Kidney capillary endothelial cell (primary cell): ENCODE data around the gene NUP93.

Experiments
- DNase-seq: peaks from one replicate; pipeline ENCODE4 v3.0.0-alpha.2; 2018; ENCODE audit warnings: low spot score

NUP93 gene

DNA sequence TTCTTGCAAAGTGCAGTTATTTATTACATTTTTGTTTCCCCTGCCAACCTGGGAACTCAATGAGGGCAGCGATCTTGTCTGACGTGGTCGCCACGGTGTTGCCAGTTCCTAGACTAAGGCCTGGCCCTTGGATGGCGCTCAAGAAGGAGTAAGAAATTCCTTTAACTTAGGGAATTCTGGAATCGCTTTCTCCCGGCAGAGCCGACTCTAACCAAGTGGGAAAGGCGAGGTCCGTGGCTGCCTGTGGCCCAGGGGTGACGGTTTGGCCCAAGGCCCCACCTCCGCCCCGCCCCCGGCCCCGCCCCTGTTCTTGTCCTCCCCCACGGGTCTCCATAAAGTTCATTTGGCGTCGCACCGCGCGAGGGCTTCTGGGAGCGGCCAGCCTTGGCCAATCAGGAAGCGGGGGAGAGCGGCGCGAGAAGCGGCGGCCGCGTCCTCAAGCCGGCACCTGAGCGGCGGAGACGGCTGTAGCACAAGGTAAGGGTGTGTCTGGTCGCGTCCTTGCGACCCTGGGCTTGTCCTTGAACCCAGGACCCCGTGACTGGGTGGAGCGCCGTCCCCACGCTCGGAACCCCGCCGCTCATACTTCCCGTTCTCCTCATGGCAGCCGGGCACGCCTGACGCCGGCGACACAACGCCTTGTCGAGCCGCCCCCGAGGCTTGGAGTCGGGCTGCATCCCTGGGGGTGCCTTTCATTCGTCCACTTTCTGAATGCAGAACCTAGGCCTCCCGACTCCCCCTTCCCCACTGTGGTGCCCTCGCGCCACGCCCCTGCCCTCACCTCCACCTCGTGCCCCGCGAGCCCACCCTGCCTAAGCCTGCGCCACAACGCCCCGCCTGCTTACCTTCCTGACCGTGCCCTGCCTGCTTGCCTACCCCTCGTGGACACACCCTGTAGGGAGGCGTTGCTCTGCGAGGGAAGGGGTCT, at the start of gene NUP93:
NUP93 (plus strand) TSS at position 395 of the 928 bp plus-strand sequence. CDS start 18,119 bp downstream, outside the sequence.
- DNase-seq, result peak; percentile 84

DNA sequence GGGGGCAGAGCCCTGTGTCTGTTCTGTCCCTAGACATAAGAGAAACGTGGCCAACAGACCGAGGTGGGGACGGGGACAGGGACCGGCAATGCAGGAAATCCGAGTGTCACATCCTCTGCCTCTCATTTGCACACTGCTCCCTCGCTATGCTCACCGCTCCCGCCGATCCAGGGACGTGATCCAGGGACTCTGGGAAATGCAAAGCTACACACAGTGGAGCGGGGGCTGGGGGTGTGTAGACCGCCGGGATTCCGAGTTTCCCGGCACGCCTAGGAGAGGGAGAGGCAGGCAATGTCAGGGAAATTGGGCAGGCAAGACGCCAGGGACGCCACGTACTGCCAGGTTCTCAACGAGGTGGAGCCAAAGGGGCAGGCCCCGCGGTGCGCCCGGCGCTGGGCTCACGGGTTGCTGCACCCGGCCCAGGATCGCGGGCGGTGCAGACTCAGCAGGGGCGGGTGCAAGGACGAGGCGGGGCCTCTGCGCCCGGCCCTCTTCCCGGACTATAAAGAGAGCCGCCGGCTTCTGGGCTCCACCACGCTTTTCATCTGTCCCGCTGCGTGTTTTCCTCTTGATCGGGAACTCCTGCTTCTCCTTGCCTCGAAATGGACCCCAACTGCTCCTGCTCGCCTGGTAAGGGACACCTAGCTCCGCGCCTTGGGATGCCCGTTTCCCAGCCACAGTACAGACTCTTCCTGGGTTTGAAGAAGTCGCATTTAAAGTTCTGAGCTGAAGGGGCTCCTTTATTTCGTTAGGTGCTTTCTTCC, 47.8 kb upstream of the NUP93 start, which contains the start of gene MT1X:
MT1X (plus strand) TSS at position 532 of the 764 bp plus-strand sequence; CDS start at position 603, 71 bp downstream.
- peak; percentile 88 for DNase-seq

DNA sequence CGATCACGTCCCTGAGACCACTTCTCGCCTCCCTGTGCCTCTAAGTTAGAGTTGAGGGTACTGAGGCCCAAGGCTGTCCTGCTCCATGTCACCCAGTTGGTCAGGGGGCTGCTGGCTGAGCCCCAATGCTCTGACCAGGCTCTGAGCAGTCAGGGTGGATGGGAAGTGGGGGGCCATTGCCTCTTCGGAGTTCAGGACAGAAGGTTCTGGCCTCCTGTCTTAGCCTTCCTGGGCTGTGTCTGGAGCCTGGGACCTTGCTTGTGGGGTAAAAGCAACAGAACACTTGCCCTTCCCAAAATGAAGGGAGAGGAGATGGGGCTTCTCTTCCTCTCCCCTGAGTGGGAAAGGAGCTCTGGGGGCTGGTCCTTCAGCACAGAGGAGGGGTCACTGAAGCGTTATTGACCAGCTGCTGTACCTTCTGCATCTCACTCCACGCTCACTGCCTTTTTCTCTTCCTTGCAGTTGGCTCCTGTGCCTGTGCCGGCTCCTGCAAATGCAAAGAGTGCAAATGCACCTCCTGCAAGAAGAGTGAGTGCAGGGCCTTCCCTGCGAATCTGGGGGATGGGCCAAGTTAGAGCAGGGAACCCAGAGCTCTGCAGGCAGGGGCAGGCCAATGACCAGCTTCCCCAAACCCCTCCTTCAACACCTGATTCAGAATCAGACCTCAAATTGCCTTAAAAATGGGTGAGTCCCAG, 47.1 kb upstream of the NUP93 start:
- DNase-seq, result no peak

DNA sequence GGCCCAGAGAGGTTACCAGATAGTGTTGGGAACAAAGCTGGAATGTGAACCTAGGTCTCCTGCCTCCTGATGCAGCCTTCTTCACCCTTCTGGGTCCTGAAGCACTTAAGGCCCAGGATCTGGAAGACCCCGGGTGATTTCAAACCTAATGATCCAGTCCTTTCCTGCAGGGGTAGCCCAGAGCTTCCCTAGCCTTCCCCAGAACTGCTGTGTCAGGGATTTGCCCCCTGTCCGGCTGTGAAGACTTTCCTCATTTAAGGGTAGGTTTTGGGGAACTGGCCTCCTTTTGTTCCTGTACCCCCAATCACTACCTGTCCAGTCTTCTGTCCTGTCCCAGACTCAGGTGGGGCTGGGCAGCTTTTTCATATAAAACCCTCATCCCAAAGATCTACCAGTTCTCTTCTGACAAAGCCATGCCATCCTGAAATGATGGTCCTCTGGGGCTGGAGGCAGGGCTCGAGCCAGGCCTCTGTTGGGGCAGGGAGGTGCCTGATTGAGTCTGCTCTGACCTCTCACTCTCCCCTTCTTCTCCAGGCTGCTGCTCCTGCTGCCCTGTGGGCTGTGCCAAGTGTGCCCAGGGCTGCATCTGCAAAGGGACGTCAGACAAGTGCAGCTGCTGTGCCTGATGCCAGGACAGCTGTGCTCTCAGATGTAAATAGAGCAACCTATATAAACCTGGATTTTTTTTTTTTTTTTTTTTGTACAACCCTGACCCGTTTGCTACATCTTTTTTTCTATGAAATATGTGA, 46.3 kb upstream of the NUP93 start:
- DNase-seq, result no peak

DNA sequence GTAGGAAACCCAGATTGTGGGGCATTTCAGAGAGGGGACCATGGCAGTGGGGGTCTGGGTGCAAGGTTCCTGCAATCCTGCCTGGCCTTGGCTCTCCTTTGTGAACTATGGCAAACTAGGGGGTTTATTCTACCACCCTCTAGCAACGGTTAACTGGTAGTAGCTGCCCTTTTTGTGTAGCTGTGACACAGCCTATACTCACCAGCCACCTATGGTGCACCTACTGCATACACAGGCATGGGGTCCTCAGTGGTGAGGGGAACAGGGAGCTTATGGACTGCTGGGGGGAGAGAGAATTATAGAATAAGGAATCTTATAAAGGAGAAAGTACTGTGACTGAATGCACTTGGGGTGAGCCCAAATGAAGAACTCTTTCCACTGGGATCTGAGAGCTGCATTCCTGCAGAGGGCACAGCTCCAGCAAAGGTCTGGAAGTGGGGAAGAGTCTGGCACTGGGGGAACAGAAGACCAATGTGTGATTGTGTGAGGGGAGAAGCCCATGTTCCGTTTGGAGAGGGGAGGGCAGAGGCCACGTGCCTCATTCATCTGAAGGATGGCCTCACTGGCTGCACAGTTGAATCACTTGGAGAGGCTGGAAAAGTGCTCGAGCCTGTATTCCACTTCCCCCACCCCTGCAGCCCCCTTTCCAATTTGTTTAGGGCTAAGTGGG, 45.5 kb upstream of the NUP93 start:
- no peak for DNase-seq

DNA sequence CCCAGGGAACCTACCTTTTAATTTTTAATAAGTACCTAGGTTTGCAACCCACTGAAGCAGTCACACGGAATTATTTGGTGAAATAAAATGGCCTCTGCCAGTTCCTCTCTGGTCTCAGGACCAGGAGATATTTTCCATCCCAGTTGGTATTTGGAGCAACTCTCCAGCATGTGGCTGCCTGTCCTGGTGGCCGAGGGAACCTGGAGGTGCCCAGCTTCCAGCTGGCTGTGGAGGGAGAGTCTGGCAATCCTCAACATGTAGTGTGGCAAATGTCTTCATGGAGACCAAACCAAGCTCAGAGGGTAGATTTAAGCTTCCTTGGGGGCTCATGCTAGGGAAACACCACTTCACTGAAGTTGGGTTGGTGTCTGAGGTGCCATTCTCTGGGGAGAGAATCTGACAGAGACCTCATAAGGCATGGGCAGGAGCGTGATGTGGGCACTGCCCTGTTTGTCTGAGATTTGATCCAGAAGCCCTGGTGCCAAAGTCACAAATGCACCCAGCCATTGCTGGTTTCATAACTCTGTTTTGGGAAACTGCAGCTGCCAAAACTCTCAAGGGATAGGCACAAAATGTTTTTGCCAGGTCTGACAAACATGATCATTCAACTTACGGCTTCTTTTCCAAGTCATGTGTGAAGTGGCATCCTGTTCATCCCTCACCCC, 44.9 kb upstream of the NUP93 start:
- no peak for DNase-seq

DNA sequence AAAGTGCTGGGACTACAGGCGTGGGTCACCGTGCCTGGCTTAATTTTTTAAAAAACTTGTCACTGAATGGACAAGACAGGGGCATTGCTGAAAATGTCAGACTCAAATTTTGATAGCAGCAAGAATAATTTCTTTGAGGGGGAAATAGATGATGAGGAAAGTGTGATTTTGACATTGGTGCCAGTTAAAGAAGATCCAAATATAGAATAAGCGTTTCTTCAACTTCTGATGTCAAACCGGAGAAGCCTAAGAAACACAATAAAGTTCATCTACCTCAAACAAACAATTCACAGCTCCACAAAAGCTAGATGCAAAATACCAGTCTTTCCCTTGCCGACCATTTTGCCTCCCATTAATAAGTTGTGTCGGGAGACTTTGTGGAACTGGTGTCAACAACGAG, 43.2 kb upstream of the NUP93 start:
- DNase-seq, result no peak

DNA sequence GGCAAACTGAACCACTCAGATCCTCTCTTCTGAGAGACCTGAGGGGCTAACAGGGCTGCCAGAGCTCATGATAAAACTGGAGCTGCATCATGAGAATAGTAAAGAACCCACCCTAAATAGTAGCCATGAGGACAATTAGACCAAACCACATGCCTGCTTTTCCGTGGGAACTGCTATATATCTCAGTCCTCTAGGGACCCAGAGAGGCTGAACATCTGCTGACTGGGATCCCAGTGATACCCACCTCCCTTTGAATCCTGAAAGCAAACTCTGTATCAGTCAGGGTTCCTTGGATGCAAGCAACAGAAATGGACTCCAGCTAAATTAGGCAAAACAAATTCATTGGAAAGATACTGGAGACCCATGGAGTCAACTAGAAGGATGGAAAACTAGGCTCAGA, 41.2 kb upstream of the NUP93 start:
- no peak for DNase-seq

DNA sequence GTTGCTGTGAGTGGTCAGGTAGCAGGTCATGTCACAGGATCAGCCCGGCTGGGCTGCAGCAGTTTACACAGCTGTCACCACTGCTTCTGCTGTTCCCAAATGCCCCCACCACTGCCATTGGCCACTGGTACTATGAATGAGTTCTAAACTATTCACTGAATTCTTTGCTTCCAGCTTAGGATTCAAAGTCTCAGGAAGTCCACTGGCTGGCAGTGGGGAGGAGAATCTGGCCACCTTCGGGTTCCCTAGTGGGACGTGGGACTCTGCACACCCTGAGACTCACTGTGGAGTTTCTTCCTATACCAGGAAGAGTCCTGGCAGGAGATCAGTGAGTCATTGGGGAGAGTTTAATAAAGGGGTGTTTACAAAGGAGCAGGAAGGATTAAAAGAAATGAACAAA, 40.8 kb upstream of the NUP93 start:
- DNase-seq, result no peak

DNA sequence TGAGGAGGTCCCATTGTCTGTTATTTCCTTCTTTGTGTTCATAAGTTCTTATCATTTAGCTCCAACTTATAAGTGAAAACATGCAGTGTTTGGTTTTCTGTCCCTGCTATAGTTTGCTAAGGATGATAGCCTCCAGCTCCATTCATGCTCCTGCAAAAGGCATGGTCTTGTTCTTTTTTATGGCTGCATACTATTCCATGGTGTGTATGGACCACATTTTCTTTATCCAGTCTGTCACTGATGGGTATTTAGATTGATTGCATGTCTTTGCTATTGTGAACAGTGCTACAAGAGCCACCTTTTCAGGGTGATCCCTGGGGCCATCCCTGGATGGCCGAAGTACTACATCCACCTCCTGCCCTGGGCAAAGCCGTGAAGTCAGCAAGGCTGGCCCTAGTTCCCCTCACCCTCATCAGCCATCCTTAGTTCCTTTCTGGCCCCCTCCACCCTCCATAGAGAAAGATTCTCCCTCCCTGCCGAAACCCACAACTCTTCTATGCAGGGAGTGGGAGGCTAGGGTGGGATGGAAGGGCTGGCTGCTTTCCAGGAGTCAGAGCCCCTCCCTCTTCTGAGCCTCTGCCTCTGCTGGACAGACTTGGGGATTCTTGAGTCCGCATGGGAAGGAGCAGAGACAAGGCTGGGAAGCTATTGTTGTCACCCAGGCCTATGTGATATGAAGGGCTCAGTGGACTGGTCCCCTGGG, 39.4 kb upstream of the NUP93 start:
- DNase-seq, result no peak

DNA sequence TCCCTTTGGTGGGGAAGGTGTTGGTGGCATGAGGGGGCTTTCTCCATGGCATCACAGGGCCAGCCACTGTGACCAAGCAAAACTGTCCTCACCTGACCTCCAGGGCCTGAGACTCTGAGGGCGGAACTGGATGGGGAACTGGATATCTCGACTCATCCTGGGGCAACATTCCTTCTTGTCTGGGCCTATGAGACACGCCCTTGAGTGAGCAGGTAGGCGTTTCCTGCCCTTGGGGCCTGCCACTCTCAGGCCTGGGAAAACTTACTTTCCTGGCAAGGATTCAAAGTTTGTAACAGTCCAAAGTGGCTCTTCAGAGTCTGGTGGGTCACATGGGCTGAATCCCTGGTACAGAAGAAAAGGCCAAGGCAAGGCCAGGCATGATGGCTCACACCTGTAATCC, 38.0 kb upstream of the NUP93 start:
- no peak for DNase-seq

DNA sequence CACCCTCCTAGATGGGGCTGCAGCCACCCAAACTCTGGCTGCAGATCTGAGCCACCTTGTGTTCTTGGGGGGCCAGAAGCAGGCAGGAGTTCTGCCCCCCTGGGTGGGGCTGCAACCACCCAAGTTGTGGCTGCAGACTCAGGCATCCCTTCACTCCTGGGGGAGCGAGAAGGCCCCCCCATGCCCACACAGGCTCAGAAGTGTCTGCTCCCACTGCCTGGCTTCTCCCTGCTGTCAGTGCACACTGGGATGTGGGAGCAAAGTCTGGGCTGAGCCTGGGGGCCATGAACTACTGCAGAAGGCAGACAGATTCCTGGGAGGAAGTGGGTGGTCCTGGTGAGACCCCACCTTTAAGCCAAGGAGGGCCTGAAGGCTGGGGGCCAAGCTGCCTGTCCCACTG, 34.7 kb upstream of the NUP93 start:
- no peak for DNase-seq

DNA sequence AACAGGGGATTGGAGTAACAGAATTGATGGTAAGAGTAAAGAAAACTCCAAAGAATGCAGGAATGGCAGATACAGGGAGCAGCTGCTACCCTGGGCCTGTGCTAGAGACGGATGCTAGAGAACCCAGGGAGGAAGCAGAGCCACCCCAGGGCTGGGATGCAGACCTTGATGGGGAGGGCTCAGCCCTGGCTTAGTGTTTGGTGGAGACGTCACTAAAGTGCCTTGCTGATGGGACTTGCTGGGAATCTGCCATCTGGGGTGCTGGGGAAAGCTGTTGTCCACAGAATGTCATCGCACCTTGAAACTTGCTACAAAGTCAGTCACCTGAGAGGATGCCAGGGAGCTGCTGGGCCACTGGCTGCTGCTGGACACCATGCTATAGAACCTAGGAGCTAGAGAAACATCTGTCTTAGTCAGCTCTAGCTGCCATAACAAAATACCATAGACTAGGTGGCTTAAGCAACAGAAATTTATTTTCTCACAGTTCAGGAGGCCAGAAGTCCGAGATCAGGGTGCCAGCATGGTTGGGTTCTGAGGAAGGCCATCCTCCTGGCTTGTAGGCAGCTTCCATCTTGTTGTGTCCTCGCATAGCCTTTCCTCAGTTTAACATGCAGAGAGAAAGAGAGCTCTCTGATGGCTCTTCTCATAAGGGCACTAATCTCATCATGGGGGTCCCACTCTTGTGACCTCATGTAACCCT, 32.3 kb upstream of the NUP93 start:
- no peak for DNase-seq

DNA sequence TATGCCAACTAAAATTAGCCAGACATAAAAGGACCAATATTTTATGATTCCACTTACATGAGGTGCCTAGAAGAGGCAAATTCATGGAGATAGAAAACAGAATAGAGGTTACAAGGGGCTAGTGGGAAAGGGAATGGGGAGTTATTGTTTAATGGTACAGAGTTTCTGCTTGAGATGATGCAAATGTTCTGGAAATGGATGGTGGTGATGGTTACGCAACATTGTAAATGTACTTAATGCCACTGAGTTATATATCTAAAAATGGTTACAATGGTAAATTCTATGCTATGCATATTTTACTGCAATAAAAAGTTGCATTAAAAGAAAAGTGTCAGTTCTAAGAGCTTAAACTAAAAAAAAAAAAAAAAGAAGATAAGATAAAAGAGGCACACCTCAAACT, 29.7 kb upstream of the NUP93 start:
- DNase-seq, result no peak

DNA sequence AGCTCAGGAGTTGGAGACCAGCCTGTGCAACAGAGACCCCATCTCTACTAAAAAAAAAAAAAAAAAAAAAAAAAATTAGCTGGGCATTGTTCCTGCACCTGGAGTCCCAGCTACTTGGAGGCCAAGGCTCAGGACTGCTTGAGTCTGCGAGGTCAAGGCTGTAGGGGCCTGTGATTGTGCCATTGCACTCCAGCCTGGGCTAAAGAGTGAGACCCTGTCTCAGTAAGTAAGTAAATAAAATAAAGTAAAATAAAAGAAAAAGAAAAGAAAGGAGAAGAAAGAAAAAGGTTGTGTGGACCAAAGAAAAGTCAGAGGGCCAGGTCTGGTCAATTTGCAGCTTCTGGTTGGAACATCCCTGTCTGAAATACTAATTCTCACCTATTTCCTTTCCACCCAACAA, 29.3 kb upstream of the NUP93 start:
- no peak for DNase-seq

DNA sequence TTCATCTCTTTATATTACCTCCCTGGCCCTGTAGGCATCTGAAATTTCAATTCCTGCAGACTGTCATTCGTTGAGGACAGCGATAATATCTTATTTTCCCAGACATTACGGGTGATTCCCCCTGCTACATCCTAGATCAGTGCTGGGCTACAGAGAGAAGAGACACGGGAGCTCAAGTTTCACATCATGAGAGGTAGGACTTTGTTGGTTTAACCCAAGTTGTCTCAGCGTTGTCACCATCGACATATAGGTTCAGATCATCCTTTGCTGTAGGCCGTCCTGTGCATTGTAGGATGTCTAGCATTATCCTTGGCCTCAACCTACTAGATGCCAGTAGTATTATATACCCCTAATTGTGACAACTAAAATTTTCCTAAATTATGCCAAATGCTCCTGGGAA, 28.4 kb upstream of the NUP93 start:
- no peak for DNase-seq

DNA sequence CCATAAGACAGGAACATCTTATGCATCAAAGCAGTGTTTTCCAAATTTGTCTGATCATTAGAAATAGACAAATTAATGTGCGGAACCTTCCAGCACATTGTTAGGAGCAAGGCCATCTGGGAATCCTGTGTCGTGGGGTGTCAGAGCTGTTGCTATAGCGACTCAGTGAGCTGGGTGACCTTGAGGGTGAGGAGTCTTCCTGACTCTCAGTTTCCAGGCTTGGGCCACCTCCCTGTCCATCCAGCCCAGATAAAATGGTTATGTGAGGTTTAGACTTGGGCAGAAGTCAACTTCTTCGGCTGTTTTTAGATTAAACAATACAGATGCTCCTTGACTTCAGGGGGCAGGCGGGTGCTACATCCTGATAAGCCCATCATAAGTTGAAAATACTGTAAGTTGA, 27.1 kb upstream of the NUP93 start:
- no peak for DNase-seq

DNA sequence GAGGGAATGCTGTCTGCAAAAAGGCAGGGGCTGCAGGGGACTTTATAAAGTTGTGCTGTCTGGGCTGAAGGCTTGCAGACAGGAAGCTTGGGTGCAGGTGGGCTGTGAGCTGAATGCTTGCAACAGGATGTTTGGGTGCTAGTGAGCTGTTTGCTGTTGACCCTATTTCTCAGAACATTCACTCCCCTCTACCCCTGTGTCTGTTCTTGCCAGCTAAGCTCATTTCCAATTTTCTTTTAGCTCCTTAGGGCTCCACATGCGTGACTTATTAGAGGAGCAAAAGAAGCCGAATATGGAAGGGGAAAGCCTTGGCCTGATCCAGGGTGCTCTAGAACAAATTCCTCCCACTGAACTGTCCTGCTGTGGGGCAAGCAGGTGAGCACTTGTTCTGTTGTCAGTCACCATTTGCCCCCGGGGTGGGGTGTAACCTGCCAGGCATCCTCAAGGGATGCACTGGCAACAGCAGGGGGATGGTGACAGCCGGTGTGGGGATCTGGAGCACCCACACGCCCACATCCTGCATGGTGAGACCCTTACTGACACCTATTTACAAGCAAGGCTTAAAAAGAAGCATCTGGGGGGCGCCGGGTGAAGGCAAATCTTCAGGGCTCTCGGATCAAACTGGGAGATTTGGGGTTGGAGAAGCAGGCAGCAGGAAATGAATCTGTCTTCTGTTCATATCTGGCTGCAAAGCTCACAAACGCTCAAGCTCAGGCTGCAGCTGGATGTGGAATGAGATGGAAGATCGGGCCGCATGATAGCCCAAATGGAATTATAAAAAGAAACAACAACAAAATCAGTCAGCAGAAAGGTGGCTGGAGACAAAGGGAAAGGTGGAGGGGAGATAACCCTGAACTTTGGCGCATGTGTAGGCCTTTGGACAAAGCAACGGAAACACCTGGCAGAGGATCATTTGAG, 21.1 kb upstream of the NUP93 start:
- DNase-seq, result no peak
